ENCODE measurements around the gene GOSR2. TPM values are rescaled to one million over a fixed set of nuclear protein-coding genes. Genes with fewer than 3 reads are reported as not detected.
"Not testable (repeated sequence)": the region's sequence is repeated elsewhere in the genome, so short reads cannot be mapped to it uniquely, and the experiment has no call there.

Gene GOSR2
- polyA plus RNA-seq, 4 donors = 43.3 to 59.4 (median 55.2) TPM

DNA sequence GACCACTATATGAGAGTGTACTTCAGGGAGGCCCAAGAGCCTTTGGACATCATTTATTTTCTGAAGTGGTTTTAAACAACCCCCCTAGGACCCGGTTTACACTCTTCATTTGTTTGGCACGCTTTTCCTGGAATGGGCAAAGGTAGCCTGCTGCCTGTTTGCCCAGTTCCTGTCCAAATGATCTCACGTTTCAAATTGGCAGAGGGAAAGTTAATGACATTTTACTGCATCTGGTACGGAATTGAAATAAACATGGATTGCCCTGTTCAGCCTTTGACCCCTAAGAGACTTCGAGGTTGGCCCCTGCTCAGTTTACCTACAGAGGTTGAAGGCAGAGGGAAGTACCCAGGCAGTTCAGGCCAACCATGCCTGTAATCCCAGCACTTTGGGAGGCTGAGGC, 61.9 kb downstream of the GOSR2 start:
- no peak for DNase-seq (ENCODE audit: low read depth in 4 of 4, low spot score in 3 of 4)

DNA sequence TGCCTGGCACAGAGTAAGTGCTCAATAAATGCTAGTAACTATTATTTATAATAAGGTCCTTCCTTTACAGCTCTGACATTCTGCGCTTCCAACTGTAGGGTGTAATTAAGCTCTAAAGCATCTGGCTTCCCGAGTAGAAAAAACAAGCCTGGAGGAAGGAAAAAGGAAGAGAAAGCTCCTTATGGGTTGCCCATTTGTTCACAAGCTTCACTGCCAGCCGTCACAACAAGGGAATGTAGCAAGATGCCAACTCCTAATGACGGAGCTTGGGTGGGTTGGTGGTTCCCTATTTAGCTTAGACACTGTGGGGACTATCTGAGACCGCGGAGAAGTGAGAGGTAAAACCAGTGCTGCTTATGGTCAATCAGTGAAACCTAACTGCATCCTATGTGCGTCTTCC, 63.4 kb downstream of the GOSR2 start:
- no peak for DNase-seq (ENCODE audit: low read depth in 4 of 4, low spot score in 3 of 4)

DNA sequence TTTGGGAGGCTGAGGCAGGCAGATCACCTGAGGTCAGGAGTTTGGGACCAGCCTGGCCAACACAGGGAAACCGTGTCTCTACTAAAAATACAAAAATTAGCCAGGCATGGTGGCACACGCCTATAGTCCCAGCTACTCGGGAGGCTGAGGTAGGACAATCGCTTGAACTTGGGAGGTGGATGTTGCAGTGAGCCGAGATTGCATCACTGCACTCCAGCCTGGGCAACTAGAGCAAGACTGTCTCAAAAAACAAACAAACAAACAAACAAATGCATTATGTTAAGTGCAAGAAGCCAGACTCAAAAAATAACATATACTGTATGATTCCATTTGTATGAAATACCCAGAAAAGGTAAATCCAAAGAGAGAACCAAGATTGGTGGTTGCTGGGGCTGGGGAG, 65.0 kb downstream of the GOSR2 start:
- DNase-seq (ENCODE audit: low read depth in 4 of 4, low spot score in 3 of 4) = not testable (repeated sequence)

DNA sequence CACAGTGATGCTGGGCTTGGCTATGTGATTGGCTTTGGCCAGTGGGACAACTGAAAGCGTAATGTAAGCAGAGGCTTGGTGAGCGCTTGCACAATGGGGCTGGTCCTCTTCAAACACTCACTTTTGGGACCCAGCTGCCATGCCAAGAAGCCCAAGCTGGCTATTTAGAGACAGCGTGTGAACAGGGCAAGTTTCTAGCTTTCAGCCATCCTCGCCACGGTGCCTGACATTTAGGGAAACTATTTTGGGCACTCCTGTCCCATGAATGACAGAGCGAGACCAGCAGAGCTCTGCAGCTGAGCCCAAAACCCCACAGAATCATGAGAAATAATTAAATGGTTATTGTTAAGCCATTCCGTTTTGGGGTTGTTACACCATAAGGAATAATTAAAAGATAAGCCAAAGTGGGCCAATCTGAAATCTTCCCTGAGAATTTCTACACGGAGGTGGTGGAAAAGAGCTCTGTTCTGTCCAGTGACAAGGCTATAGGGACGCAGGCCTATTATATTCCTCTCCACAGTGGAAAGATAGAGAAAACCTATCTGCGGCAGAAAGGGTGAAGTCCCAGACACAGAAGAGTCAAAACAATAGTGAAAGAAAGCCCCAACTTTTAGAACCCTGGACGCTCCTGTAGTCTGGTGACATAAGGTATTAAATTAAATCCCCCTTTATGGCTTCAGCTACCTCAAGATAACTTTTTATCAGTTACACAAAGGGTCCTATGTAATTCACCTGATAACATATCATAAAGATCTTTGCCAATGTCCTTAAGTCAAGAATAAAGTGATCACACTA, 66.9 kb downstream of the GOSR2 start:
- no peak for DNase-seq (ENCODE audit: low read depth in 4 of 4, low spot score in 3 of 4)

DNA sequence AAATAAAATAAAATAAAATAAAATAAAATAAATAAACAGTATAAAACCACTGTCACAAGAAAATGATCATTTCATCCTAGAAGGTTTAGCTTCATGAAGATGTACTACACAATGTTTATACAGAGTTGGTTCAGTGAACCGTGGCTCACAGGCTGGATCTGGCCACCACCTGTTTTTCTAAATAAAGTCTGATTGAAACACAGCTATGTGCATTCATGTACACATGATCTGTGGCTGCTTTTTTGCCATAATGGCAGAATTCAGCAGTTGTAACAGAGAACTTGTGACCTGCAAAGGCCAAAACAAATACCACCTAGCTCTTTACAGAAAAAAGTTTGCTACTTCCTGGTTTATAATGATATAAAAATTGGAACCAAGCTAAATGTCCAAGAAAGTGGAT, 68.7 kb downstream of the GOSR2 start:
- DNase-seq (ENCODE audit: low read depth in 4 of 4, low spot score in 3 of 4) = no peak

Other genes with a start within 250 kb of the GOSR2 start
- 1 to 10 TPM; 1.7 to 2.4 (median 2.0) TPM for gene WNT3, start 104.5 kb upstream of the GOSR2 start, polyA plus RNA-seq (ENCODE audit: insufficient read length in 4 of 4)
- 10 to 100 TPM in 2 of 4 donors, 1 to 10 TPM in 1, under 1 TPM in 1; 0.16 to 14.9 (median 9.8) TPM for gene WNT9B, start 71.6 kb upstream of the GOSR2 start, polyA plus RNA-seq (ENCODE audit: insufficient read length in 4 of 4)
- gene RPRML, start 56.1 kb downstream of the GOSR2 start, polyA plus RNA-seq (ENCODE audit: insufficient read length in 4 of 4) = not detected